Spleen (tissue), 7 donors: ENCODE data around the gene USE1.

Experiments
- POLR2A ChIP-seq, 3 donors: fragments of 450-650 bp; IDR thresholded peaks; one replicate each; pipeline ENCODE4 v1.5.1; 2017; ENCODE audit warnings: antibody characterized with exemption in 3 of 3, mild to moderate bottlenecking in 1 of 3
- POLR2AphosphoS5 ChIP-seq, 3 donors: sonication (generic); formaldehyde crosslinking; IDR thresholded peaks; one replicate each; pipeline ENCODE4 v1.5.1; 2017; ENCODE audit warnings: antibody characterized with exemption in 3 of 3
- TF ChIP-seq, protein P1 (sequence below), 11 experiments: fragments of 200-600 bp in 7 of 11; fragments of 450-650 bp in 4 of 11; sonication (generic) in 4 of 11; IDR thresholded peaks in 8 of 11; conservative IDR thresholded peaks in 3 of 11; 1 replicate in 7 of 11; 2 replicates in 4 of 11; pipeline versions ENCODE4 v1.4.0 to v1.8.0; 2016 to 2021; ENCODE audit warnings: antibody characterized with exemption in 11 of 11, inconsistent platforms in 4 of 11, mild to moderate bottlenecking in 1 of 11
- donor health status: DM: no; HTN: no; CAD: no; lungs with moderate emphysema.
- donor health status: DM: no; HTN: no; CAD: no.
- donor health status: DM: no; HTN: no; CAD: no.

DNA sequence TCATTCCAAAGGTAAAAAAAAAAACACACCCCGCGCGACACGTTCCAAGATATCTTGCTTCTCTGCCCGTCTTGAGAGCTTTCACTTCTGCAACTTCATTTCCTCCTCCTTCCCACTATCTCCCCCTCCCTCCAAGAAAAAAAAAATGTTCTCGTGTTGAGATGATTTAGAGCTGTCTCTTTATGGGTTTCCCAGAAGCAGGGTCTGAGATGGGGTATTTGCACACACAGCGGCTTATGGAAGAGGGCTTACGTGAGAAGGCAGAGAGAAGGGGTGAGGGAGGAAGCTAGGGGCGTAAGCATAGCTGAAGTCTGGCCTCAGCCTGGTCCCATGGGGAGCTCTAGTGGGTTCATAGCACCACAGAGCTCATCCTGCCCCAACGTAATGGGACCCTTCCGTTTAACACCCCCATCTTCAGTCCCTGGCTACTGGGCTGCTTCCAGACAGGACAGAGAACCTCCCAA lies 31.3 kb upstream of the USE1 start:
- TF ChIP-seq, protein P1, sequence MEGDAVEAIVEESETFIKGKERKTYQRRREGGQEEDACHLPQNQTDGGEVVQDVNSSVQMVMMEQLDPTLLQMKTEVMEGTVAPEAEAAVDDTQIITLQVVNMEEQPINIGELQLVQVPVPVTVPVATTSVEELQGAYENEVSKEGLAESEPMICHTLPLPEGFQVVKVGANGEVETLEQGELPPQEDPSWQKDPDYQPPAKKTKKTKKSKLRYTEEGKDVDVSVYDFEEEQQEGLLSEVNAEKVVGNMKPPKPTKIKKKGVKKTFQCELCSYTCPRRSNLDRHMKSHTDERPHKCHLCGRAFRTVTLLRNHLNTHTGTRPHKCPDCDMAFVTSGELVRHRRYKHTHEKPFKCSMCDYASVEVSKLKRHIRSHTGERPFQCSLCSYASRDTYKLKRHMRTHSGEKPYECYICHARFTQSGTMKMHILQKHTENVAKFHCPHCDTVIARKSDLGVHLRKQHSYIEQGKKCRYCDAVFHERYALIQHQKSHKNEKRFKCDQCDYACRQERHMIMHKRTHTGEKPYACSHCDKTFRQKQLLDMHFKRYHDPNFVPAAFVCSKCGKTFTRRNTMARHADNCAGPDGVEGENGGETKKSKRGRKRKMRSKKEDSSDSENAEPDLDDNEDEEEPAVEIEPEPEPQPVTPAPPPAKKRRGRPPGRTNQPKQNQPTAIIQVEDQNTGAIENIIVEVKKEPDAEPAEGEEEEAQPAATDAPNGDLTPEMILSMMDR (IDR thresholded peaks at IDR 0.05 in 8 of 11, conservative IDR thresholded peaks at IDR 0.05 in 3 of 11), result no peak
- TF ChIP-seq POLR2AphosphoS5 (IDR thresholded peaks at IDR 0.05) (no peak), POLR2A (IDR thresholded peaks at IDR 0.05) (no peak)
